HepG2 (cell line): ENCODE data around the gene CAMTA2. TPM values are rescaled to one million over a fixed set of nuclear protein-coding genes. Genes with fewer than 3 reads are reported as not detected.

Experiments
- HNRNPL ChIP-seq: fragments of 200-400 bp; formaldehyde crosslinking; IDR thresholded peaks from 2 replicates; pipeline ENCODE4 v1.6.1; 2017; ENCODE audit warnings: mild to moderate bottlenecking, low read depth, low read length
- IRF9 ChIP-seq: sonication (generic); formaldehyde crosslinking; IDR thresholded peaks from 2 replicates; pipeline ENCODE4 v1.8.0; 2022; ENCODE audit warnings: missing genetic modification reagents, mild to moderate bottlenecking, borderline replicate concordance
- KMT2B ChIP-seq: IDR thresholded peaks from 2 replicates; pipeline ENCODE4 v1.6.1; 2016; ENCODE audit warnings: missing genetic modification reagents, missing compliant biosample characterization
- MEIS2 ChIP-seq: sonication (generic); formaldehyde crosslinking; IDR thresholded peaks from 2 replicates; pipeline ENCODE4 v1.9.0; 2021; ENCODE audit warnings: mild to moderate bottlenecking, missing genetic modification reagents
- MYPOP ChIP-seq: sonication (generic); formaldehyde crosslinking; IDR thresholded peaks from 2 replicates; pipeline ENCODE4 v1.8.1; 2023; ENCODE audit warnings: mild to moderate bottlenecking, moderate library complexity, missing genetic modification reagents
- PATZ1 ChIP-seq: sonication (generic); formaldehyde crosslinking; IDR thresholded peaks from 2 replicates; pipeline ENCODE4 v1.4.0; 2020; ENCODE audit warnings: missing genetic modification reagents
- PITX1 ChIP-seq: sonication (generic); formaldehyde crosslinking; IDR thresholded peaks from 2 replicates; pipeline ENCODE4 v1.5.1; 2020; ENCODE audit warnings: mild to moderate bottlenecking, missing genetic modification reagents
- POGK ChIP-seq: sonication (generic); formaldehyde crosslinking; conservative IDR thresholded peaks from 2 replicates; pipeline ENCODE4 v1.8.0; 2022; ENCODE audit warnings: mild to moderate bottlenecking, moderate library complexity, missing genetic modification reagents
- SETDB1 ChIP-seq: sonication (generic); formaldehyde crosslinking; IDR thresholded peaks from 2 replicates; pipeline ENCODE4 v1.5.1; 2020; ENCODE audit warnings: missing genetic modification reagents, mild to moderate bottlenecking, borderline replicate concordance
- SMAD9 ChIP-seq: sonication (generic); formaldehyde crosslinking; IDR thresholded peaks from 2 replicates; pipeline ENCODE4 v1.5.1; 2020; ENCODE audit warnings: mild to moderate bottlenecking, missing genetic modification reagents
- ZNF275 ChIP-seq: sonication (generic); formaldehyde crosslinking; IDR thresholded peaks from 2 replicates; pipeline ENCODE4 v1.8.0; 2022; ENCODE audit warnings: missing genetic modification reagents, mild to moderate bottlenecking, inconsistent platforms, borderline replicate concordance
- ZNF362 ChIP-seq: sonication (generic); formaldehyde crosslinking; IDR thresholded peaks from 2 replicates; pipeline ENCODE4 v1.4.0; 2020; ENCODE audit warnings: missing genetic modification reagents, mild to moderate bottlenecking, borderline replicate concordance
- ZNF547 ChIP-seq: sonication (generic); formaldehyde crosslinking; IDR thresholded peaks from 2 replicates; pipeline ENCODE4 v1.5.1; 2020; ENCODE audit warnings: mild to moderate bottlenecking, missing genetic modification reagents
- ZNF737 ChIP-seq: sonication (generic); formaldehyde crosslinking; IDR thresholded peaks from 2 replicates; pipeline ENCODE4 v1.5.0; 2020; ENCODE audit warnings: missing genetic modification reagents, mild to moderate bottlenecking, borderline replicate concordance
- ZNF777 ChIP-seq: sonication (generic); formaldehyde crosslinking; IDR thresholded peaks from 2 replicates; pipeline ENCODE4 v1.4.0; 2020; ENCODE audit warnings: missing genetic modification reagents
- ZSCAN5A ChIP-seq: sonication (generic); formaldehyde crosslinking; IDR thresholded peaks from 2 replicates; pipeline ENCODE4 v1.8.0; 2022; ENCODE audit warnings: mild to moderate bottlenecking, missing genetic modification reagents, borderline replicate concordance
- ZSCAN9 ChIP-seq: IDR thresholded peaks from 2 replicates; pipeline ENCODE4 v1.6.1; 2016; ENCODE audit warnings: borderline replicate concordance
- polyA plus RNA-seq, 8 experiments: library from polyadenylated mRNA; depleted of rRNA in 3 of 8; stranded (reverse) in 7 of 8; unstranded in 1 of 8; fragments of >200 nt; fragmentation: Illumina TruSeq in 4 of 8; extraction: Trizol in 4 of 8; gene quantifications; 2 replicates each; pipeline versions ENCODE4 v1.2.1 to v1.2.3, GENCODE V29; 2011 to 2016; ENCODE audit warnings: low read depth in 4 of 8, missing spikeins in 1 of 8, mixed read lengths in 1 of 8; ENCODE audit not compliant: insufficient read depth in 1 of 8
- total RNA-seq, 5 experiments: library from RNA; depleted of rRNA; stranded (reverse); fragments of >200 nt; fragmentation: Illumina TruSeq; extraction: Trizol; gene quantifications; 2 replicates each; pipeline ENCODE4 v1.2.3, GENCODE V29; 2016; ENCODE audit warnings: low read depth in 1 of 5

The CAMTA2 gene
- total and polyA plus RNA-seq, 2 of the 13 experiments (the other 11 are each of a cell fraction or from before 2014, with no cell fraction given), result 4.1 to 7.1 TPM

GRCh38 chr17:4986951-4987766 is at the start of gene CAMTA2 (continued):
- TF ChIP-seq SMAD9 (CRISPR knock-in tag) (no peak), ZSCAN9 (CRISPR knock-in tag) (peak; percentile 66; the same call in 1 of the 2 replicates), ZNF777 (CRISPR knock-in tag) (peak; percentile 52; the same call in 1 of the 2 replicates), POGK (peak; percentile 94), IRF9 (CRISPR knock-in tag) (0 out of 2 replicates have a peak, but pooled peaks have one; percentile 79), HNRNPL (0 out of 2 replicates have a peak, but pooled peaks have one; percentile 36), ZSCAN5A (peak; percentile 63; the same call in 1 of the 2 replicates), ZNF737 (no peak), ZNF362 (CRISPR knock-in tag) (no peak; the same call in 1 of the 2 replicates), ZNF275 (CRISPR knock-in tag) (0 out of 2 replicates have a peak, but pooled peaks have one; percentile 74), ZNF547 (CRISPR knock-in tag) (peak; percentile 93), KMT2B (peak; percentile 62), PITX1 (CRISPR knock-in tag) (0 out of 2 replicates have a peak, but pooled peaks have one; percentile 12), MYPOP (CRISPR knock-in tag) (peak; percentile 67; the same call in 1 of the 2 replicates), PATZ1 (CRISPR knock-in tag) (peak; percentile 84), SETDB1 (CRISPR knock-in tag) (no peak), MEIS2 (CRISPR knock-in tag) (0 out of 2 replicates have a peak, but pooled peaks have one; percentile 4)
